GM06990 (cell line): ENCODE results near the gene BNC2.

Experiments used
- DNase-seq: peaks from one replicate; pipeline ENCODE4 v3.0.0-alpha.2; 2011; ENCODE audit not compliant: insufficient read length; ENCODE audit errors: extremely low read depth
- H3K27me3 ChIP-seq: replicated peaks from 2 replicates; pipeline ENCODE4 v1.6.0; 2011; ENCODE audit warnings: low read length; ENCODE audit not compliant: control insufficient read depth, insufficient read depth
- H3K36me3 ChIP-seq: 2 replicates; pipeline ENCODE4 v1.5.1; 2011; ENCODE audit warnings: low read length; ENCODE audit not compliant: control insufficient read depth, insufficient read depth
- H3K4me3 ChIP-seq: replicated peaks from 2 replicates; pipeline ENCODE4 v1.5.1; 2011; ENCODE audit warnings: low read depth, mild to moderate bottlenecking, control low read depth, low read length
- CTCF ChIP-seq: IDR thresholded peaks from 2 replicates; pipeline ENCODE4 v1.5.1; 2011; ENCODE audit warnings: low read length, control low read depth, mild to moderate bottlenecking, inconsistent platforms; ENCODE audit not compliant: insufficient read depth, poor library complexity, severe bottlenecking

The BNC2 gene

GRCh38 chr9:16555802-16556201 lies 314.7 kb downstream of the BNC2 start:
- H3K27me3 ChIP-seq, result no peaks in the 10 kb centered on the region
- no peaks in the 10 kb centered on the region for H3K36me3 ChIP-seq
- no peak for TF ChIP-seq CTCF
- no peak for DNase-seq
- no peak overlapping the region for H3K4me3 ChIP-seq

- Histone ChIP-seq H3K36me3 (no peaks in the 10 kb centered on the region), H3K4me3 (no peak overlapping the region), H3K27me3 (no peaks in the 10 kb centered on the region)
- TF ChIP-seq CTCF, result no peak
- DNase-seq, result no peak
These were observed 316.5 kb downstream of the BNC2 start for GRCh38 chr9:16553869-16554540.

- H3K27me3 ChIP-seq, result no peaks in the 10 kb centered on the region
- H3K36me3 ChIP-seq, result no peaks in the 10 kb centered on the region
- no peak overlapping the region for H3K4me3 ChIP-seq
- no peak for DNase-seq
- no peak for TF ChIP-seq CTCF
These were observed 318.2 kb downstream of the BNC2 start for GRCh38 chr9:16552252-16552651.

GRCh38 chr9:16551692-16552091 lies 318.8 kb downstream of the BNC2 start:
- DNase-seq, result no peak
- H3K4me3 ChIP-seq, result no peak overlapping the region
- no peak for TF ChIP-seq CTCF
- no peaks in the 10 kb centered on the region for H3K36me3 ChIP-seq
- H3K27me3 ChIP-seq, result no peaks in the 10 kb centered on the region

GRCh38 chr9:16545639-16546038 lies 324.8 kb downstream of the BNC2 start:
- no peak for DNase-seq
- Histone ChIP-seq H3K27me3 (no peaks in the 10 kb centered on the region), H3K4me3 (no peak overlapping the region), H3K36me3 (no peaks in the 10 kb centered on the region)
- TF ChIP-seq CTCF, result no peak

GRCh38 chr9:16544842-16545241 lies 325.6 kb downstream of the BNC2 start:
- Histone ChIP-seq H3K36me3 (no peaks in the 10 kb centered on the region), H3K4me3 (no peak overlapping the region), H3K27me3 (no peaks in the 10 kb centered on the region)
- no peak for TF ChIP-seq CTCF
- DNase-seq, result no peak
